GM21367 (cell line): Measurements from ENCODE around the gene NFE2L3.
"Not testable (repeated sequence)": the region's sequence is repeated elsewhere in the genome, so short reads cannot be mapped to it uniquely, and the experiment has no call there.

Source experiments
- ATAC-seq: cut with Tn5 transposase; IDR thresholded peaks from one replicate; pipeline ENCODE4 v1.9.1; 2021; ENCODE audit not compliant: unreplicated experiment

Gene NFE2L3

DNA sequence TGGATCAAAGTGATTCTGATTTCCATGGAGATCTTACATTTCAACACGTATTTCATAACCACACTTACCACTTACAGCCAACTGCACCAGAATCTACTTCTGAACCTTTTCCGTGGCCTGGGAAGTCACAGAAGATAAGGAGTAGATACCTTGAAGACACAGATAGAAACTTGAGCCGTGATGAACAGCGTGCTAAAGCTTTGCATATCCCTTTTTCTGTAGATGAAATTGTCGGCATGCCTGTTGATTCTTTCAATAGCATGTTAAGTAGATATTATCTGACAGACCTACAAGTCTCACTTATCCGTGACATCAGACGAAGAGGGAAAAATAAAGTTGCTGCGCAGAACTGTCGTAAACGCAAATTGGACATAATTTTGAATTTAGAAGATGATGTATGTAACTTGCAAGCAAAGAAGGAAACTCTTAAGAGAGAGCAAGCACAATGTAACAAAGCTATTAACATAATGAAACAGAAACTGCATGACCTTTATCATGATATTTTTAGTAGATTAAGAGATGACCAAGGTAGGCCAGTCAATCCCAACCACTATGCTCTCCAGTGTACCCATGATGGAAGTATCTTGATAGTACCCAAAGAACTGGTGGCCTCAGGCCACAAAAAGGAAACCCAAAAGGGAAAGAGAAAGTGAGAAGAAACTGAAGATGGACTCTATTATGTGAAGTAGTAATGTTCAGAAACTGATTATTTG lies 33.3 kb downstream of the NFE2L3 start:
- no peak for ATAC-seq

DNA sequence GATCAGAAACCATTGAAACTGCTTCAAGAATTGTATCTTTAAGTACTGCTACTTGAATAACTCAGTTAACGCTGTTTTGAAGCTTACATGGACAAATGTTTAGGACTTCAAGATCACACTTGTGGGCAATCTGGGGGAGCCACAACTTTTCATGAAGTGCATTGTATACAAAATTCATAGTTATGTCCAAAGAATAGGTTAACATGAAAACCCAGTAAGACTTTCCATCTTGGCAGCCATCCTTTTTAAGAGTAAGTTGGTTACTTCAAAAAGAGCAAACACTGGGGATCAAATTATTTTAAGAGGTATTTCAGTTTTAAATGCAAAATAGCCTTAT lies 33.8 kb downstream of the NFE2L3 start:
- ATAC-seq, result no peak

DNA sequence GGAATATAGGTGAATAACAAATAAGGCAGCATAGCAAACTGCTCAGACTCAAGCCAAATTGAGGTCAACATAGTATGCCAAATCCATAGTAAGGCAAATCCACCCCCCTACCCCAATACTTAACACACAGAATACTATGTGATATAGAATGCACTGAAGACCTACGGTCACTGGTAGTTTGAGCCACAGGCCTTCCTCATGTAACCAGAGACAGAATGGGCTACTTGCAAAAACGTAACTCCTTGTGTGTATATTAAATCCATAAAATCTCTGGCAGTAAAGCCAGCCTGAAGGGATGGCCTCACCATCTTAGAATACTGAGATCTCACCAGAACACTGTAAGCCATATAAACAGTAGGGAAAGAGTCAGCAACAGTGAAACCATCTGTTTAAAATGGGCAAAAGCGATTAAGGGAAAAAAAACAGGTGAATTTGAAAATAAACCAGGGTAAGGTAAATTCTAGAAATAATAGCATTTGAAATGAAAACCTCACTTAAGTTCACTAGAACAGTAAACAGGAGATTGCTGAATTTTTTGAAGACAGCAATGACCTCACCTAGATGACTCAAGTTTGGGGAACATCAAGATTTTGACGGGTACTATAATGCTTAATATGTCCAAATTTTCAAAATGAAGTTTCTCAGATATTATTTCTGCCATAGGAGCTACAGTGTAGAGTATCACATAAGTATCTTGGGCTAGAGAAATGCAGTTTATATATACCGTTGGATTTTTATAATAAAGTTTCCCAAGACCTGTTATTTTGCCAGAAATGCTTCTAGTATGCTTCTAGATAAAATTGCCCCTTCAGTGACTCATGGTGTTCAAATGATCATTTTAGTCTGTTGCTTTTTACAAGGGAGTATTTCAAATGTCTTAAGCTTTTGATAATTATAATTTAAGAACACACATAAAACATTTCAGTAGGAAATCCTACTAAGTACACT lies 34.6 kb downstream of the NFE2L3 start:
- ATAC-seq, result no peak

DNA sequence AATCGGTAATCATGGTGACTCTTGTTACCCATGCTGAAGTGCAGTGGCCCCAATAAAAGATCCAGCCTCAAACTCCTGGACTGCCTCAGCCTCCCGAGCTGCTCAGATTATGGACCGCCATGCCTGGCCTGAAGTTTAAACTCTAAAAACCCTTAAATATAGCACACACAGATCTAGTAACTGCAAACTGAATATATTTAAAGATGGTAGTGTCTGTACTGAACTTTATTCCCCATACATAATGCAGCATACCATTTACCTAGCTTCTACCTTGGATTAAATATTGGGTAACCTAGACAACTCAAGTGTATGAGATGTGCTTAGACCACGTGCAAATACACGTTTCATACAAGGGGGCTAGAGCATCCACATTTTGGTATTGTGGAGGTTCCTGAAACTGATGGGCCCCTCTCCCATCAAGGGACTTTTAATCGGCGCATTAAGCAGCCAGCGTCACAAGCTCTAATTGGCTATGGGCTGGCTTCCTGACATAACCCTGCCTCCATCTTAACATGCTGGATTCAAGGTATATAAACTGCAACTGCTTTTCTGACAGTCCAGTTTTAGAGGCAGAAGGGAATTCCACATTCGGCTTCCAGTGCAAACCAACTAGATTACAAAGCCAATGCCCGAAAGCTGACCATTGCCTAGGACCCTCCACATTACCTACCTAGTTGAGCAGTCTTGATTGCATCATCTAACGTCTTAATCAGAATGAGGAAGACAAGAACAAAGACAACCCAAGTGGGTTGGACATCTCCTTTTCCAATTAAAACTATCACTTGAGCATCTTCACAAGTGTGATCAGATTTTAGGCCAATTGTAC lies 35.6 kb downstream of the NFE2L3 start:
- no peak for ATAC-seq

DNA sequence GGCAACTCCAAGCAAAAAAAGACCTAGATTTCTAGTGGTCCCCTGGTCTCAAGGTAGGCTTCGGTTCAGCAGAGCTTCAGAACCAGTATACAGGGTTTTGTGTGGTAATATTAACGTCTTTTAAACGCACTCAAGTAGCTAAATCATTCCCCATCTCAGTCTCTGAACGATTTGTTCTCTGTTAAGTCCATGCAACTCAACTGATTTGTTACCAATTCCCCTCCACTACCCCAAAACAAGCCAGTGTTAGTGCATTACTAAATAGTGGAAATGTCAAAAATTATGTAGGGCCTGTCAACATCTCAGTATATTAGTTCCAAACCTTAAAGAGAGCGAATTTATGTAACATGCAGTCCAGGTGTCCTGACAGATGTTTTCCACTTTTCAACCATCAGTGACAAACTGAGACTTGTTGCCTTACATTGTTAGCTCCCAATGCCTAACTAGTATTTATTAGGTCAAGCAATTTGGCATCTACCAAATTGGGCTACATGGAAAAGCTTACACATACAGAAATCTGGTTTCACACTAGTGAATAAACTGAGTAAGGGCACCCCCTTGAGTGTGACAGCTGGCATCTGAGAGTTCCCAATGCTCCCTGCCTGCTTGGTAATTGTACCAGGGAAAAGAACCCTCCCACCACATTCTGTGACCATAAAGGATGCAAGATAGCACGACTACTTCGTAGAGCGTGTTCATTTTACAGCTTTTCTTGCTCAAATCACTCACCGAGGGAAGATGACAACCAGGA lies 36.4 kb downstream of the NFE2L3 start:
- ATAC-seq, result no peak

DNA sequence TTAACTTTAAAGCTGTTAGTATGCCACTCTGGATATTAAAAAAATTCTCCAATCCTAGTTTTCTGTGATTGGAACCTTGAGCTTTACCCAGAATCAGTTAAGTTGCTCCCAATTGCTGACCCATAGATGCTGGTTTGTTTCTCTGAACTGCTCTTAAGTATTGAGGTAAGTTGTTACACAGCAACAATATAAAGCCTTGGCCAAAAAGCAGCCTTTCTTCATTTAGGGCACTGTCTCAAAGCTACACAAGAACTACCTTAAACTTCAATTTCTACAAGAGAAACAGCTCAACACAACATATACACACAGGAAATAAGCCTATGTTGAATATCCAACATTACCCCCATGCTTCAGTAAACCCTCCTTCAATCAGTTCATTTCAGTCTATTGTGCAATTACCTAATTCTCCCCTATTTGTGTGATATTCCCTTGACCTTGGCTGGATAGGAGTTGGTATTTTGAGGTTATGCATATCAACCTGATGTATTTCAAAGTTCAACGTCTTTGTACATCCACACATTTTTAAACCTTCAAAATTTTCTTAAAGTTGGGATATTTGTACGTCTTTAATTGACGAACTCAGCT lies 37.1 kb downstream of the NFE2L3 start:
- ATAC-seq, result no peak

DNA sequence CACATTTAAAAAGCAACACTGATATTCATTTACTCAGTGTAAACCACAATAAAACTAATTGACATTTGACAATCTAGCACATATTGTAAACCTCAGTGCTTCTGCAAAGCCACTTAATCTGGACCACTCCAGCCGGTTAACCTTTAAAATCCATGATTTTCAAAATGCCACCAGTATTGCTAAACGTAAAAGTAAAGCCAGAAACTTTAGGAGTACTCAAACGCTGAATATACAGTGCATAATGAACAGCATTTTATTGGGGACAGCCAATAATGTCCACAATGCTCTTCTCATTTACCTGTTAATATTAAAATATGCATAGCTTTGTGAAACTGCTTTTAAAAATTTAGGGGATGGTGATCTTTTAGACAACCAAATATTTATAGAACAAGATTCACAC lies 37.7 kb downstream of the NFE2L3 start:
- no peak for ATAC-seq

DNA sequence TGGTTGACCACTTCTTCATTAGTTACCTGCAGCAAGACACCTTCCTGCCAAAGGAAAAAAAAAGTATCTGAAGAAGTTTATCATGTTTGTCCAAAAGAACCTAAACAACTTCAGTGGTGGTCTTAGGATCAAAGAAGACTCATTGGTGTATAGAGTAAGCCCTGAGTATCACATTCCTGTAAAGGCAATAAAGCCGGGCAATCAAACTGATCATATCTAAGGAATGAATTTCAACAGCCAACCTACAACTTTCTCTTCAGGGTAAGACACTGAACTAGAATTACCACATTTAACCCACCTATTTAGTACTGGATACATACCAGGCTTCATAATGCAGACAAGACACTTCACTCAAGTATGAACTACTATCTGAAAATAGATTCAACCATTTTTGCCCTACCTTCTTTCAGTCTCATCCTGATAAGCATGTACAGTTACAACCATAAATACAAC lies 38.4 kb downstream of the NFE2L3 start:
- ATAC-seq, result no peak

DNA sequence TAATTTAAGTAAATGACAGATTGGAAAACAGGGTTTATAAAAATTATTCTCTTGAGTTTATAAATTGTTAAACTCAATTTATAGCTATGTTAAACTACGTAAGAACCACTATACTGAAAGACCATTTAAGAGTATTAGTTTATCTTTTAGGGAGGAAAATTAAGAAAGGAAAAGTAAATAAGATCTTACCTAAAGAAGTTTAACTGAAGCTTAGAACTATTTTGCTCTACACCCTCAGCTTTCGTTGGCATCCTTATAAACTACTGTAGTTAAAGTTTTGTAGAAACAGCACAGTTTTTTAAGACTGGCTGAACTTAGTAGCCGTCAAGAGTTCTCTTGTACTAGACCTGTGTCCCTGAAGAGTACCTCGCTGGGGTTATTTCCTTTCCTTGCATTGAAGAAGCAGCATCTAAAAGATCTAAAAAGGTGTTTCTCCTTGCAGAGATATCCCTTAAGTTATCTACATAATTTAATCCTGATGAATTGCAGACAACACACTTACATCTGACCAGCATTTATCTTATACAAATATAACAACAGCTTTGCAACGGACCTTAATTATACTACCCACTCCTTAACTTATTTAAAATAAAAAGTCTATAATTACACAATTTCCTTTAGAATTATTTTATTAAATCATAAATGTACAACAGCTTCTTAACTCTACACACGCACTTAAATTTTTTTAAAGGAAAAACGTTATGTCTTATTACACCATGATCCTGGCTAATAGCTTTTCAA lies 39.4 kb downstream of the NFE2L3 start:
- no peak for ATAC-seq

DNA sequence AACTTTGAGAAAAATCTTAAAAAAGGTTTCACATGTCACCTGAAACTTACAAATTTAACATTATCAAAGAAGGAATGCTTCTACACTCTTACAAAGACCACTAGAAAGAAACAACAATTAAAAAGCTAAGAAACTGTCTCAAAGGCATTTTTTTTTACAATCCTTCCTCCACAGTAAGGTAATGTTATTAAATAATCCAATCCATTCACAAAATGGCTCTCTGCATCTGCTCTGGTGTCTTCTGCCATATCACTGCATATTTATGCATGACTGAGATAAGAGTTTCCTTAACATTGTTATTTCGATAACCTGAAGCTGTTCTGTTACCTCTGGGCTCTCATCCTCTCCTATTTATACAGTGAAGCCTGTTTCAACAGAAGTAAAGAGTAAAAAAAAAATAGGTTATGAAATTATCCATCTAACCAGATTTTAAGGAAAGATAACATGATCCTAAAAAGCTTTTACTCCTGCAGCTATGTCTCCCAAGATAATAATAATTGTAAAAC lies 40.0 kb downstream of the NFE2L3 start:
- no peak for ATAC-seq

DNA sequence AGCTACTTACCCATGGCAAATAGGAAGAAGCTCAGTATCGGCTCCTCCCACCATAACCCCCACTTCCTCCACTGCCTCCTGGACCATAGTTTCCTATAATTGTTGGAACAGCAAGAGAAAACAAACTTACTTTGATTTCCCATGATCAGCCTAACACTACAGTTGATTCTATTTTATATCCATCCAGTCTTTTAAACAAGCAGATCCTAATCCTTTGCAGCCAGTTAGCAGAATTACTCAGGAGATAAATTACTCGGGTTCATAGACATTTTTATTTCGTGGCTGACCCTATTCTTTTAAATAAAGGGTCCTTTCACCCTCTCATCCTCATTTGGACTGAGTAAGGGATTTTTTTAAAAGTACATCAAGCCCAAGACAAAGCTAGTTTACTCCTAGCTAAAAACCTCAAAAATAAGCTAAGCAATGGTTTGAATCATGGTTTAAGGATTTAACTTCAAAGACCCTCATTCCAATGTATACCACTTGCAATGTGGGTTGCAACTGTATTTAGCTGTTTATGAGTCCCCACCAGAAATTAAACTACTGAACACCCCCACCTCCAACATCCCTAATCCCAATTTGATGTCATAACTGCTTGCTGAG lies 40.6 kb downstream of the NFE2L3 start:
- ATAC-seq, result no peak

DNA sequence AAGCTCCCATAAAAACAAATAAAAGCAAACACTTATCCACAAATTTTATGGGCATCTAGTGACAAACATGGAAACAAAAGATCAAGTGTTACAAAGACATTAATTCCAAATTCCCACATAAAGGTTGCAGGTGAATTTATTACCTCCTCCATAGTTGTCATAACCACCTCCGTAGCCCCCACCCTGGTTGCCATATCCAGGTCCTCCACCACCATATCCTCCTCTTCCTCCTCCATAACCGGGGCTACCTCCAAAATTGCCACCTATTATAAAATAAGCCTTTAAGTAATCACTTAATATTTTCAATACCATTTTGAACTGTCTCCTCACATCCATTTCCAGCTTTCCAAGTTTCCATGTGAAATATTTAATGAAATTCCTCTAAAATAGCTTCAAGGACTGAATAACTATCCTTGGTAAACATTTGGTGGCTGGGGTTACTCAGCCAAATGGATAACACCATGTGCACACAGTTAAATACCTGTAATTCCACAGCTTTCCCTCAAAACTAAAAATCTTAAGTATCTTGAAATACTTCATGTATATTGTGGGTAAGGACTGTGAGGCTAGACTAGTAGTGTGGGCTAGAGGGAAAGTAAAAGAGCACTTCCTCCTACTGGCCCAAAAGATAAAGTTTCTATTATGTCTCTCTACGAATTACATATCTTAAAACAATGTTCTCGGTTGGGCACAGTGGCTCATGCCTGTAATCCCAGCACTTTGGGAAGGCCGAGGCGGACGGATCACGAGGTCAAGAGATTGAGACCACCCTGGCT lies 41.6 kb downstream of the NFE2L3 start:
- ATAC-seq, result no peak

DNA sequence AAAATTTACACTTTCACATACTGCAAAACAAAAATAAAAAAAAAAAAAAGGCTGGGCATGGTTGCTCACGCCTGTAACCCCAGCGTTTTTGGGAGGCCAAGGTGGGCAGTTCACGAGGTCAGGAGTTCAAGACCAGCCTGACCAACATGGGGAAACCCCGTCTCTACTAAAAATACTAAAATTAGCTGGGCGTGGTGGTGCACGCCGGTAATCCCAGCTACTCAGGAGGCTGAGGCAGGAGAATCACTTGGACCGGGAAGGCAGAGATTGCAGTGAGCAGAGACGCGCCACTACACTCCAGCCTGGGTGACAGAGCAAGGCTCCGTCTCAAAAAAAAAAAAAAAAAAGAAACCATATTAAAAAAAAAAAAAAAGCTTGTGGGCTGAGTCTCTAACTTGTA lies 42.8 kb downstream of the NFE2L3 start:
- not testable (repeated sequence) for ATAC-seq

DNA sequence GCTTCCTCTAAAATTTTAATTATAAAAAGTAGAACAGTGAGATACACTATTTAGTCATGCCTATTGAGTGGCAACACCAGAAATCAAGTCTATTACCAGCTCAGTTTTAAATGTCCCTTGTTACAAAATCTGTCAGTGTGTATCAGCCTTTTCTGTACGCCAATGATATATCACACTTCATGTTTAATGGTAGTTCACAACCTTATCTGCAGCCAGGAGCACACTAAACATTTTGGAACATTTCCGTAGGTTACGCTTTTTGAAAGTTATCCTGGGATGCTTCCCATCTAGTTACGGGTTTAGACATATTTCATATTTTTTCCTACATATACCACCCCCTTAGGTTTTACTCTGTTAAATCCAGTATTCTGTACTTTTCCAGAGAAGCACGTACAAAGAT lies 43.2 kb downstream of the NFE2L3 start:
- no peak for ATAC-seq

DNA sequence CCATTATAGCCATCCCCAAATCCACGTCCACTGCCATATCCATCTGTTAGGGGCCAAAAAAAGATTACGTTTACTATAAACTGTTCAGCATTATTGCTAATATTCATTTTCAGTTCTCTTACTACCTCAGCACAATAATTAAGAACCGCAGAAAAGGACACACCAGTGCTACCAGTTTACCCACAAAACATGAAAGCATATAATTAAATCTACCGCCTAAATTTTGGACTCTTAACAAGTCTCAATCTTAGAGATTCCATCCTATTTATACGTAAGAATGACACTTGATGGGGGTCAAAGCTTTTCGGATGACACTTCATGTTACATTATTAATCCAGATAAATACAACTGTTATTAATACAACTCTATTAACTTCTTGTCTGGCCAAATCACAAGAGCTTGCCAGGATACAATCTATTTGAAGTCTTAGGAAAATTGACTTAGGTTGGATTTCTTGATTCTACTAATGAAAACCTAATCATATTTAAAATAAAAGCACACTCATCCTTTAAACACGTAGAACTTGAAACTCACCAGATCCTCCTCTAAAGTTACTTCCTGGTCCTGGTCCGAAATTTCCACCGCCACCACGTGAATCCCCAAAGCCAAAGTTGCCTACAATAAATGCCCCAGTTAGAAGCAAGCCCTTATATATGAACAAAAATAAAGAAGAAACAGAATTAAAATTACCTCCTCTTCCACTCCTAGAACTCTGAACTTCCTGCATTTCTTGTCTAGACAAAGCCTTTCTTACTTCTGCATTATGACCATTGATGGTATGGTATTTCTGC lies 44.1 kb downstream of the NFE2L3 start:
- no peak for ATAC-seq

DNA sequence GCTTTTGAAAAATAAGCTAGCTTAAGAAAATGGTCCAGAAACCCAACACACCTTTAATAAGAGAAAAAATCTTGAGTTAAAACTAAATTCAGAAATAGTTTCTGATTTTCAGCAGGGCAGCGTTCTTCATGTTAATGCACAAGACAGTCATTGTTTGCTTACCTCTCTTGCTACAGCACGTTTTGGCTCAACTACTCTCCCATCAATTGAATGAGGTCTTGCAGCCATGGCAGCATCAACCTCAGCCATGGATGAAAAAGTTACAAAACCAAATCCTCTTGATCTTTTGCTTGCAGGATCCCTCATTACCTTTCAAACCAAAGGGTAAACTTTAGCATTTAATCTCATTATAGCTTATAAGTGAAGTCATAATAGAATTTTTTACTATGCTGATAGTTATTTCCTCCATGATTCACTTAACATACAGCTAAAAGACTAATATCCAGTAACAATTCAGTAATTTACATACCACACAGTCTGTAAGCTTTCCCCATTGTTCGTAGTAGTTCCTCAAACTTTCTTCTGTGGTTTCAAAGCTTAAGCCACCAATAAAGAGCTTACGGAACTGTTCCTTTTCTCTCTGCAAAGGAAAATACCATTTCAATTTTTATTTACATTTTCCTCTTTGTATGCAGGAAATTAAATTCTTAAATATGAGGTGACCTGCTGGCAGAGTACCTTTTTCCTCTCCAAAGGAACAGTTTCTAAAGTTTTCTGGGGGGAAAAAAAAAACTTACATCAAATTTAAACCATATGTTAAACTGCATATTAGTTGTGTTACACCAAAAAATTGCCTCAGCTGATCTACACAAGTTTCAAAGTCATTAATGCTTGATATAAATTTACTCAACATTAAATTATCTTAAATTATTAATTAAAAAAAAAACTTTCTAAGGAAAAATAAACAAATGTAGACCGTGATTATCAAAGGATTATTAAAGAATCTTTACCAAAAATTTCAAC lies 45.4 kb downstream of the NFE2L3 start:
- ATAC-seq, result no peak
